RWPE1 (cell line): ENCODE results near the gene AHDC1.
A peak's percentile ranks its signal among the peaks of the same experiment; 100 is the strongest.

Source experiments
- CTCF ChIA-PET: fragments of 350-600 bp; sonication (Branson Sonifier 250); formaldehyde crosslinking; extraction: SDS; loops from one replicate; lab custom pipeline; 2021; lab: Yijun Ruan, JAX
- POLR2A ChIA-PET: fragments of 400-600 bp; formaldehyde crosslinking; extraction: SDS; loops from one replicate; lab custom pipeline; 2020; ENCODE audit warnings: antibody characterized with exemption; ENCODE audit not compliant: low non-redundant PET; lab: Yijun Ruan, JAX
- DNase-seq: peaks from one replicate; pipeline ENCODE4 v3.0.0; 2012; ENCODE audit warnings: low spot score
- H3K27ac ChIP-seq: fragments of 450-650 bp; 2 replicates; pipeline ENCODE4 v1.5.1; 2017
- TF ChIP-seq, protein P1 (sequence below): fragments of 450-650 bp; conservative IDR thresholded peaks from 2 replicates; pipeline ENCODE4 v1.5.1; 2017; ENCODE audit warnings: low read depth, mild to moderate bottlenecking

AHDC1 gene

DNA sequence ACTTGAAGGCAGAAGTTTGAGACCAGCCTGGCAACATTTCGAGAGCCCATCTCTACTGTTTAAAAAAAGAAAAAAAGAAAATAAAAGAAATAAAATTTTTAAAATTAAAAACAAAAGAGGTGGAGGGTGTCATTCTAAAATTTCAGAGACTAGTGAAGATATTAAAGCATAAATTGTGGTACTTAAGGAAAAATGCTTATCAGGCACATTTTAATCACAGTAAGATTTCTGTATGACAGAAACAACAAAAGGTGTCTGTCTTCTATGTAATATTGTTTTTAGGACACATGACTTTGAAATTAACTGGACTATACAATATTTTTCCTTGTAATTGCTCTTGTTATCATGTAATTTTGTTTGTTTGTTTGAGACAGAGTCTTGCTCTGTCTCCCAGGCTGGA is 118.6 kb downstream of the AHDC1 start:
- POLR2A ChIA-PET, result no interaction called here
- TF ChIP-seq, protein P1, sequence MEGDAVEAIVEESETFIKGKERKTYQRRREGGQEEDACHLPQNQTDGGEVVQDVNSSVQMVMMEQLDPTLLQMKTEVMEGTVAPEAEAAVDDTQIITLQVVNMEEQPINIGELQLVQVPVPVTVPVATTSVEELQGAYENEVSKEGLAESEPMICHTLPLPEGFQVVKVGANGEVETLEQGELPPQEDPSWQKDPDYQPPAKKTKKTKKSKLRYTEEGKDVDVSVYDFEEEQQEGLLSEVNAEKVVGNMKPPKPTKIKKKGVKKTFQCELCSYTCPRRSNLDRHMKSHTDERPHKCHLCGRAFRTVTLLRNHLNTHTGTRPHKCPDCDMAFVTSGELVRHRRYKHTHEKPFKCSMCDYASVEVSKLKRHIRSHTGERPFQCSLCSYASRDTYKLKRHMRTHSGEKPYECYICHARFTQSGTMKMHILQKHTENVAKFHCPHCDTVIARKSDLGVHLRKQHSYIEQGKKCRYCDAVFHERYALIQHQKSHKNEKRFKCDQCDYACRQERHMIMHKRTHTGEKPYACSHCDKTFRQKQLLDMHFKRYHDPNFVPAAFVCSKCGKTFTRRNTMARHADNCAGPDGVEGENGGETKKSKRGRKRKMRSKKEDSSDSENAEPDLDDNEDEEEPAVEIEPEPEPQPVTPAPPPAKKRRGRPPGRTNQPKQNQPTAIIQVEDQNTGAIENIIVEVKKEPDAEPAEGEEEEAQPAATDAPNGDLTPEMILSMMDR, result no peak
- no peak for DNase-seq
- CTCF ChIA-PET, result no interaction called here
- H3K27ac ChIP-seq, result peak overlapping the region; percentile 48
